Measurements from ENCODE around the gene ZDHHC24. TPM values are rescaled to one million over a fixed set of nuclear protein-coding genes. Genes with fewer than 3 reads are reported as not detected.
"Not testable (repeated sequence)": the region's sequence is repeated elsewhere in the genome, so short reads cannot be mapped to it uniquely, and the experiment has no call there.

The ZDHHC24 gene
- total RNA-seq: 11.8 and 21.0 TPM in 2 replicates

- DNase-seq (ENCODE audit: low read depth in 2 of 2): peak; percentile 92 to 98
Measured at GRCh38 chr11:66545701-66546367, at the start of gene ZDHHC24. Gene ZDHHC24 (minus strand): TSS chr11:66546048. CDS start chr11:66546003, 45 bp downstream.

- DNase-seq (ENCODE audit: low read depth in 2 of 2): no peak
Measured at GRCh38 chr11:66595245-66595904, 49.5 kb upstream of the ZDHHC24 start.

- no peak for DNase-seq (ENCODE audit: low read depth in 2 of 2)
Measured at GRCh38 chr11:66593650-66594049, 47.8 kb upstream of the ZDHHC24 start.

- DNase-seq (ENCODE audit: low read depth in 2 of 2): no peak
Measured at GRCh38 chr11:66593303-66593635, 47.4 kb upstream of the ZDHHC24 start.

GRCh38 chr11:66592457-66593302, 46.8 kb upstream of the ZDHHC24 start, which contains the start of the genes CCDC87 and CCS:
Gene CCDC87 (minus strand): TSS chr11:66593063. CDS start chr11:66593015, 48 bp downstream.
Gene CCS (plus strand): TSS chr11:66593185. CDS start chr11:66593262, 77 bp downstream.
- DNase-seq (ENCODE audit: low read depth in 2 of 2): peak; percentile 88 to 96

GRCh38 chr11:66591175-66591574, 45.3 kb upstream of the ZDHHC24 start:
- no peak for DNase-seq (ENCODE audit: low read depth in 2 of 2)

- DNase-seq (ENCODE audit: low read depth in 2 of 2): no peak
Measured at GRCh38 chr11:66589996-66590675, 44.3 kb upstream of the ZDHHC24 start.

- DNase-seq (ENCODE audit: low read depth in 2 of 2): not testable (repeated sequence)
Measured at GRCh38 chr11:66589315-66589714, 43.5 kb upstream of the ZDHHC24 start.

- no peak for DNase-seq (ENCODE audit: low read depth in 2 of 2)
Measured at GRCh38 chr11:66586136-66586535, 40.3 kb upstream of the ZDHHC24 start.

GRCh38 chr11:66585447-66585846, 39.6 kb upstream of the ZDHHC24 start:
- not testable (repeated sequence) for DNase-seq (ENCODE audit: low read depth in 2 of 2)

- DNase-seq (ENCODE audit: low read depth in 2 of 2): not testable (repeated sequence)
Measured at GRCh38 chr11:66582565-66583147, 36.8 kb upstream of the ZDHHC24 start.

- no peak for DNase-seq (ENCODE audit: low read depth in 2 of 2)
Measured at GRCh38 chr11:66581261-66581660, 35.4 kb upstream of the ZDHHC24 start.

GRCh38 chr11:66580803-66581202, 35.0 kb upstream of the ZDHHC24 start:
- DNase-seq (ENCODE audit: low read depth in 2 of 2): no peak

GRCh38 chr11:66579017-66579606, 33.3 kb upstream of the ZDHHC24 start:
- peak; percentile 22 to 71 for DNase-seq (ENCODE audit: low read depth in 2 of 2)

- no peak for DNase-seq (ENCODE audit: low read depth in 2 of 2)
Measured at GRCh38 chr11:66570850-66571180, 25.0 kb upstream of the ZDHHC24 start.

GRCh38 chr11:66570079-66570849, 24.4 kb upstream of the ZDHHC24 start:
- DNase-seq (ENCODE audit: low read depth in 2 of 2): no peak

GRCh38 chr11:66569076-66569475, 23.2 kb upstream of the ZDHHC24 start:
- DNase-seq (ENCODE audit: low read depth in 2 of 2): no peak

- DNase-seq (ENCODE audit: low read depth in 2 of 2): peak; percentile 57 to 77
Measured at GRCh38 chr11:66568124-66568916, 22.5 kb upstream of the ZDHHC24 start, which contains the start of gene CTSF. Gene CTSF (minus strand): TSS chr11:66568606. CDS start chr11:66568486, 120 bp downstream.

- DNase-seq (ENCODE audit: low read depth in 2 of 2): no peak
Measured at GRCh38 chr11:66567787-66568123, 21.9 kb upstream of the ZDHHC24 start.

All from dermis microvascular lymphatic vessel endothelial cell (primary cell).